Measurements from ENCODE around the gene DTNBP1.

DNA sequence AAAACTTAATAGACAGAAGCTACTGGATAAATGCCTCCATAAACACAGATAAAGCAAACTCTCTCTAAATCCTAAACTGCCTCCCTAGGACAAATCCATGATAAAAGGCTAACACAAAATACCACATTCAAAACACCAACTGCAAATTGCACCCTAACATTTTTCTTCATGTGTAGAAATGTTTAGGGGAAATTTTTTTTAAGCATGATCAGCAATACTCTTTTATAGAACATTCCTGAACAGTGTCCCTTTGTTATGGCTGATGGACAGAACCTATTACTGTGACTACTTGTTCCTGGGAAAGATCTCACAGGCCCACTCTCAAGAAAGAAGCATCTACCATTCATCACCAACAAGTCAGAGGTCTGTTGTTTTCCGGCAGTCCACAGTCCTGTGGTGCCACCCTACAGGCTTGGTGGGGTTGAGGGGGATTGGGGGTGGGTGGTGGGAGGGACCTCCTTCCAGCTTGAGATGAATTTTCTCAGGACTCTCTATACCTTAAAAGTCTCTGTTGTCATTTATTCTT is 64.5 kb downstream of the DTNBP1 start:
- TF ChIP-seq, protein P1, sequence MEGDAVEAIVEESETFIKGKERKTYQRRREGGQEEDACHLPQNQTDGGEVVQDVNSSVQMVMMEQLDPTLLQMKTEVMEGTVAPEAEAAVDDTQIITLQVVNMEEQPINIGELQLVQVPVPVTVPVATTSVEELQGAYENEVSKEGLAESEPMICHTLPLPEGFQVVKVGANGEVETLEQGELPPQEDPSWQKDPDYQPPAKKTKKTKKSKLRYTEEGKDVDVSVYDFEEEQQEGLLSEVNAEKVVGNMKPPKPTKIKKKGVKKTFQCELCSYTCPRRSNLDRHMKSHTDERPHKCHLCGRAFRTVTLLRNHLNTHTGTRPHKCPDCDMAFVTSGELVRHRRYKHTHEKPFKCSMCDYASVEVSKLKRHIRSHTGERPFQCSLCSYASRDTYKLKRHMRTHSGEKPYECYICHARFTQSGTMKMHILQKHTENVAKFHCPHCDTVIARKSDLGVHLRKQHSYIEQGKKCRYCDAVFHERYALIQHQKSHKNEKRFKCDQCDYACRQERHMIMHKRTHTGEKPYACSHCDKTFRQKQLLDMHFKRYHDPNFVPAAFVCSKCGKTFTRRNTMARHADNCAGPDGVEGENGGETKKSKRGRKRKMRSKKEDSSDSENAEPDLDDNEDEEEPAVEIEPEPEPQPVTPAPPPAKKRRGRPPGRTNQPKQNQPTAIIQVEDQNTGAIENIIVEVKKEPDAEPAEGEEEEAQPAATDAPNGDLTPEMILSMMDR (IDR thresholded peaks at IDR 0.05) = no peak
- TF ChIP-seq POLR2A (IDR thresholded peaks at IDR 0.05) (no peak), POLR2AphosphoS5 (IDR thresholded peaks at IDR 0.05; ENCODE audit: insufficient read depth in 1 of 2, low read depth in 1 of 2) (no peak)

All from vagina (tissue), 2 donors.